A673 (cell line): ENCODE measurements around the gene TEC. TPM values are rescaled to one million over a fixed set of nuclear protein-coding genes. Genes with fewer than 3 reads are reported as not detected.

Experiments
- BruUV-seq: library from RNA; stranded (reverse); fragments of 400-500 nt; replicated peaks from 2 replicates; lab custom pipeline; 2021; lab: Mats Ljungman, UMichigan
- CTCF ChIA-PET: fragments of 300-600 bp; sonication (Branson Sonifier 250); formaldehyde crosslinking; loops from one replicate; lab custom pipeline; 2022; ENCODE audit warnings: antibody characterized with exemption; lab: Charles Lee
- POLR2A ChIA-PET: fragments of 300-600 bp; sonication (Branson Sonifier 250); formaldehyde crosslinking; loops from one replicate; lab custom pipeline; 2022; ENCODE audit warnings: antibody characterized with exemption; ENCODE audit not compliant: low non-redundant PET; lab: Charles Lee
- DNase-seq: peaks from one replicate; pipeline ENCODE4 v3.0.0-alpha.2; 2015; ENCODE audit warnings: low spot score
- H3K27ac ChIP-seq: fragments of 200-600 bp; sonication (generic); 2 replicates; pipeline ENCODE4 v1.5.1; 2016; ENCODE audit warnings: mixed run types, low read depth, mild to moderate bottlenecking, mixed read lengths, antibody characterized with exemption, low read length; ENCODE audit not compliant: poor library complexity, severe bottlenecking
- H3K27me3 ChIP-seq: fragments of 200-600 bp; sonication (generic); replicated peaks from 2 replicates; pipeline ENCODE4 v1.6.1; 2017; ENCODE audit warnings: mixed run types, low read depth, mild to moderate bottlenecking, mixed read lengths, antibody characterized with exemption, low read length; ENCODE audit not compliant: insufficient read depth, poor library complexity
- H3K36me3 ChIP-seq: fragments of 200-600 bp; sonication (generic); 2 replicates; pipeline ENCODE4 v1.6.1; 2016; ENCODE audit warnings: mixed run types, mild to moderate bottlenecking, mixed read lengths, antibody characterized with exemption, low read length; ENCODE audit not compliant: insufficient read depth, poor library complexity, severe bottlenecking
- H3K4me1 ChIP-seq: fragments of 200-600 bp; sonication (generic); 2 replicates; pipeline ENCODE4 v1.6.1; 2017; ENCODE audit warnings: mixed run types, mild to moderate bottlenecking, mixed read lengths, antibody characterized with exemption, low read length; ENCODE audit not compliant: insufficient read depth, poor library complexity, severe bottlenecking
- H3K4me3 ChIP-seq: fragments of 200-600 bp; sonication (generic); 2 replicates; pipeline ENCODE4 v1.5.1; 2016; ENCODE audit warnings: low read depth, mixed run types, mild to moderate bottlenecking, mixed read lengths, low read length; ENCODE audit not compliant: poor library complexity, severe bottlenecking
- H3K9me3 ChIP-seq: fragments of 200-600 bp; sonication (generic); 2 replicates; pipeline ENCODE4 v1.6.1; 2016; ENCODE audit warnings: mixed run types, low read depth, mild to moderate bottlenecking, mixed read lengths, antibody characterized with exemption, low read length; ENCODE audit not compliant: poor library complexity, severe bottlenecking
- CTCF ChIP-seq: fragments of 300-800, 200-600 bp; sonication (generic); conservative IDR thresholded peaks from 2 replicates; pipeline ENCODE4 v1.5.1; 2017; ENCODE audit warnings: low read depth, mild to moderate bottlenecking, antibody characterized with exemption, low read length, moderate library complexity, mixed read lengths
- EZH2 ChIP-seq: fragments of 200-600 bp; sonication (generic); IDR thresholded peaks from 2 replicates; pipeline ENCODE4 v1.6.1; 2017; ENCODE audit warnings: borderline replicate concordance, low read depth, mild to moderate bottlenecking, mixed read lengths, antibody characterized with exemption, low read length; ENCODE audit not compliant: poor library complexity, severe bottlenecking
- intact Hi-C: fragments of 100-400 bp; cut with micrococcal nuclease; formaldehyde crosslinking; loops from one replicate; pipeline ENCODE4 v1.10.0; 2022; ENCODE audit not compliant: unreplicated experiment
- total RNA-seq: library from RNA; stranded (reverse); gene quantifications from 2 replicates; pipeline ENCODE4 v1.2.3, GENCODE V29; 2021

TEC gene
- total RNA-seq, 1 experiment from 2014 or later: 6.8 TPM

- BruUV-seq: no TSS peak
- CTCF ChIA-PET: no interaction called here
These were observed 25.0 kb downstream of the TEC start for GRCh38 chr4:48244665-48245064.

GRCh38 chr4:48243887-48244286 lies 25.8 kb downstream of the TEC start:
- POLR2A ChIA-PET: no interaction called here
- no peak for DNase-seq
- Histone ChIP-seq H3K4me1 (no peaks in the 10 kb centered on the region), H3K9me3 (no peaks in the 10 kb centered on the region), H3K27me3 (no peaks in the 10 kb centered on the region), H3K36me3 (no peaks in the 10 kb centered on the region), H3K27ac (no peak overlapping the region), H3K4me3 (no peak overlapping the region)
- intact Hi-C loops: no loop called here
- no TSS peak for BruUV-seq
- CTCF ChIA-PET: no interaction called here
- TF ChIP-seq EZH2: no peak
- TF ChIP-seq CTCF: no peak

More at GRCh38 chr4:48244665-48245064, 25.0 kb downstream of the TEC start:
- H3K27ac ChIP-seq: no peak overlapping the region
- POLR2A ChIA-PET: no interaction called here
- no peaks in the 10 kb centered on the region for H3K27me3 ChIP-seq
- no peaks in the 10 kb centered on the region for H3K4me1 ChIP-seq
- TF ChIP-seq EZH2: no peak
- TF ChIP-seq CTCF: no peak
- no peak overlapping the region for H3K4me3 ChIP-seq
- H3K9me3 ChIP-seq: no peaks in the 10 kb centered on the region
- DNase-seq: no peak
- H3K36me3 ChIP-seq: no peaks in the 10 kb centered on the region
- intact Hi-C loops: no loop called here

GRCh38 chr4:48243429-48243828 lies 26.2 kb downstream of the TEC start:
- TF ChIP-seq CTCF (no peak), EZH2 (no peak)
- ChIA-PET POLR2A (no interaction called here), CTCF (no interaction called here)
- intact Hi-C loops: no loop called here
- H3K4me3 ChIP-seq: no peak overlapping the region
- no peaks in the 10 kb centered on the region for H3K4me1 ChIP-seq
- H3K36me3 ChIP-seq: no peaks in the 10 kb centered on the region
- no TSS peak for BruUV-seq
- no peaks in the 10 kb centered on the region for H3K9me3 ChIP-seq
- DNase-seq: no peak
- no peak overlapping the region for H3K27ac ChIP-seq
- H3K27me3 ChIP-seq: no peaks in the 10 kb centered on the region
